Measurements from ENCODE around the gene ABCA5.
"Not testable (repeated sequence)": the region's sequence is repeated elsewhere in the genome, so short reads cannot be mapped to it uniquely, and the experiment has no call there.

The ABCA5 gene

GRCh38 chr17:69314246-69315065 lies 12.5 kb downstream of the ABCA5 start:
- Mint-ChIP-seq H3K4me3 (no peak overlapping the region), H3K27ac (no peak overlapping the region), H3K27me3 (no peaks in the 10 kb centered on the region), H3K36me3 (peaks cover 14% of the 10 kb centered on the region), H3K9me3 (no peaks in the 10 kb centered on the region), H3K4me1 (peaks cover 3% of the 10 kb centered on the region)
- DNase-seq (ENCODE audit: low spot score in 2 of 2) (no peak), ATAC-seq (ENCODE audit: low read depth) (no peak)

- no peaks in the 10 kb centered on the region for H3K27me3 Mint-ChIP-seq
- H3K27ac Mint-ChIP-seq = no peak overlapping the region
- ATAC-seq (ENCODE audit: low read depth) = no peak
- no peaks in the 10 kb centered on the region for H3K4me1 Mint-ChIP-seq
- peaks cover 2% of the 10 kb centered on the region for H3K36me3 Mint-ChIP-seq
- H3K9me3 Mint-ChIP-seq = no peaks in the 10 kb centered on the region
- DNase-seq (ENCODE audit: low spot score in 2 of 2) = no peak
- no peak overlapping the region for H3K4me3 Mint-ChIP-seq
Observed at GRCh38 chr17:69305177-69305576, 21.8 kb downstream of the ABCA5 start.

GRCh38 chr17:69302682-69303081 lies 24.3 kb downstream of the ABCA5 start:
- no peak overlapping the region for H3K4me3 Mint-ChIP-seq
- H3K27me3 Mint-ChIP-seq = no peaks in the 10 kb centered on the region
- DNase-seq (ENCODE audit: low spot score in 2 of 2) = no peak
- H3K9me3 Mint-ChIP-seq = peaks cover 2% of the 10 kb centered on the region
- H3K36me3 Mint-ChIP-seq = peaks cover 8% of the 10 kb centered on the region
- H3K27ac Mint-ChIP-seq = no peak overlapping the region
- no peak for ATAC-seq (ENCODE audit: low read depth)
- peaks cover 2% of the 10 kb centered on the region for H3K4me1 Mint-ChIP-seq

- DNase-seq (ENCODE audit: low spot score in 2 of 2) (no peak), ATAC-seq (ENCODE audit: low read depth) (no peak)
- Mint-ChIP-seq H3K27me3 (no peaks in the 10 kb centered on the region), H3K36me3 (peaks cover 13% of the 10 kb centered on the region), H3K27ac (no peak overlapping the region), H3K4me3 (no peak overlapping the region), H3K4me1 (peaks cover 2% of the 10 kb centered on the region), H3K9me3 (peaks cover 4% of the 10 kb centered on the region)
Observed at GRCh38 chr17:69300222-69300621, 26.7 kb downstream of the ABCA5 start.

GRCh38 chr17:69298120-69298722 lies 28.7 kb downstream of the ABCA5 start:
- H3K36me3 Mint-ChIP-seq = peaks cover 16% of the 10 kb centered on the region
- not testable (repeated sequence) for H3K9me3 Mint-ChIP-seq; H3K4me1 Mint-ChIP-seq; DNase-seq (ENCODE audit: low spot score in 2 of 2); ATAC-seq (ENCODE audit: low read depth); H3K27ac Mint-ChIP-seq; H3K27me3 Mint-ChIP-seq; H3K4me3 Mint-ChIP-seq

GRCh38 chr17:69287168-69287567 lies 39.8 kb downstream of the ABCA5 start:
- Mint-ChIP-seq H3K4me1 (peaks cover 1% of the 10 kb centered on the region), H3K27me3 (no peaks in the 10 kb centered on the region), H3K36me3 (peaks cover 27% of the 10 kb centered on the region), H3K9me3 (no peaks in the 10 kb centered on the region), H3K4me3 (no peak overlapping the region), H3K27ac (no peak overlapping the region)
- DNase-seq (ENCODE audit: low spot score in 2 of 2) (no peak), ATAC-seq (ENCODE audit: low read depth) (no peak)

GRCh38 chr17:69286257-69286656 lies 40.7 kb downstream of the ABCA5 start:
- peaks cover 5% of the 10 kb centered on the region for H3K4me1 Mint-ChIP-seq
- peaks cover 28% of the 10 kb centered on the region for H3K36me3 Mint-ChIP-seq
- H3K9me3 Mint-ChIP-seq = no peaks in the 10 kb centered on the region
- no peak overlapping the region for H3K4me3 Mint-ChIP-seq
- H3K27me3 Mint-ChIP-seq = no peaks in the 10 kb centered on the region
- H3K27ac Mint-ChIP-seq = no peak overlapping the region
- DNase-seq (ENCODE audit: low spot score in 2 of 2) = no peak
- ATAC-seq (ENCODE audit: low read depth) = no peak

- peaks cover 31% of the 10 kb centered on the region for H3K36me3 Mint-ChIP-seq
- H3K4me3 Mint-ChIP-seq = no peak overlapping the region
- H3K4me1 Mint-ChIP-seq = peaks cover 5% of the 10 kb centered on the region
- no peak overlapping the region for H3K27ac Mint-ChIP-seq
- no peaks in the 10 kb centered on the region for H3K9me3 Mint-ChIP-seq
- DNase-seq (ENCODE audit: low spot score in 2 of 2) (no peak), ATAC-seq (ENCODE audit: low read depth) (no peak)
- H3K27me3 Mint-ChIP-seq = no peaks in the 10 kb centered on the region
Observed at GRCh38 chr17:69284646-69285045, 42.3 kb downstream of the ABCA5 start.

GRCh38 chr17:69282002-69282401 lies 44.9 kb downstream of the ABCA5 start:
- H3K4me1 Mint-ChIP-seq = peaks cover 5% of the 10 kb centered on the region
- H3K9me3 Mint-ChIP-seq = no peaks in the 10 kb centered on the region
- H3K36me3 Mint-ChIP-seq = peaks cover 32% of the 10 kb centered on the region
- H3K27me3 Mint-ChIP-seq = no peaks in the 10 kb centered on the region
- DNase-seq (ENCODE audit: low spot score in 2 of 2) = no peak
- H3K27ac Mint-ChIP-seq = no peak overlapping the region
- no peak overlapping the region for H3K4me3 Mint-ChIP-seq
- no peak for ATAC-seq (ENCODE audit: low read depth)

GRCh38 chr17:69276279-69276678 lies 50.7 kb downstream of the ABCA5 start:
- not testable (repeated sequence) for H3K27me3 Mint-ChIP-seq; H3K4me1 Mint-ChIP-seq; H3K9me3 Mint-ChIP-seq; H3K27ac Mint-ChIP-seq; H3K4me3 Mint-ChIP-seq; DNase-seq (ENCODE audit: low spot score in 2 of 2); ATAC-seq (ENCODE audit: low read depth)
- H3K36me3 Mint-ChIP-seq = peaks cover 22% of the 10 kb centered on the region

GRCh38 chr17:69275751-69276150 lies 51.2 kb downstream of the ABCA5 start:
- no peak overlapping the region for H3K4me3 Mint-ChIP-seq
- peaks cover 22% of the 10 kb centered on the region for H3K36me3 Mint-ChIP-seq
- H3K27me3 Mint-ChIP-seq = no peaks in the 10 kb centered on the region
- H3K4me1 Mint-ChIP-seq = no peaks in the 10 kb centered on the region
- DNase-seq (ENCODE audit: low spot score in 2 of 2) (no peak), ATAC-seq (ENCODE audit: low read depth) (no peak)
- no peak overlapping the region for H3K27ac Mint-ChIP-seq
- no peaks in the 10 kb centered on the region for H3K9me3 Mint-ChIP-seq

GRCh38 chr17:69271023-69271422 lies 55.9 kb downstream of the ABCA5 start:
- no peak for ATAC-seq (ENCODE audit: low read depth)
- Mint-ChIP-seq H3K36me3 (peaks cover 8% of the 10 kb centered on the region), H3K4me3 (no peak overlapping the region), H3K9me3 (no peaks in the 10 kb centered on the region), H3K27me3 (no peaks in the 10 kb centered on the region), H3K4me1 (no peaks in the 10 kb centered on the region), H3K27ac (no peak overlapping the region)
- no peak for DNase-seq (ENCODE audit: low spot score in 2 of 2)

GRCh38 chr17:69269131-69269998 lies 57.6 kb downstream of the ABCA5 start:
- no peak for DNase-seq (ENCODE audit: low spot score in 2 of 2)
- no peak for ATAC-seq (ENCODE audit: low read depth)
- no peaks in the 10 kb centered on the region for H3K27me3 Mint-ChIP-seq
- no peaks in the 10 kb centered on the region for H3K4me1 Mint-ChIP-seq
- no peak overlapping the region for H3K4me3 Mint-ChIP-seq
- no peaks in the 10 kb centered on the region for H3K9me3 Mint-ChIP-seq
- H3K27ac Mint-ChIP-seq = no peak overlapping the region
- H3K36me3 Mint-ChIP-seq = peaks cover 6% of the 10 kb centered on the region

- no peak overlapping the region for H3K27ac Mint-ChIP-seq
- H3K4me1 Mint-ChIP-seq = no peaks in the 10 kb centered on the region
- H3K4me3 Mint-ChIP-seq = no peak overlapping the region
- H3K27me3 Mint-ChIP-seq = no peaks in the 10 kb centered on the region
- H3K36me3 Mint-ChIP-seq = peaks cover 10% of the 10 kb centered on the region
- ATAC-seq (ENCODE audit: low read depth) (no peak), DNase-seq (ENCODE audit: low spot score in 2 of 2) (no peak)
- H3K9me3 Mint-ChIP-seq = no peaks in the 10 kb centered on the region
Observed at GRCh38 chr17:69268543-69269014, 58.4 kb downstream of the ABCA5 start.
